ENCODE measurements around the gene TMEM54.

TMEM54 gene

GRCh38 chr1:32888134-32888533, 13.1 kb downstream of the TMEM54 start:
- Histone ChIP-seq H3K4me1 (ENCODE audit: control insufficient read depth, insufficient read depth, low read length) (no peaks in the 10 kb centered on the region), H3K27ac (ENCODE audit: extremely low read depth, low read depth, low read length) (no peak overlapping the region), H3K9me3 (ENCODE audit: control insufficient read depth, insufficient read depth, low read depth, low read length) (no peaks in the 10 kb centered on the region), H3K36me3 (ENCODE audit: control insufficient read depth in 2 of 2, insufficient read depth in 1 of 2, low read length in 2 of 2) (no peaks in the 10 kb centered on the region), H3K4me3 (ENCODE audit: low read depth, low read length) (no peak overlapping the region)
- CTCF ChIA-PET: interaction anchor here (0.7 to 1.7 kb wide), 3 partner anchors 11 to 31 kb away, joined by 3 to 4 read pairs (median 3); no protein-coding TSS in a partner anchor
- POLR2A ChIA-PET: no interaction called here
- TF ChIP-seq ZNF664 (tag by site-specific recombination; IDR thresholded peaks at IDR 0.05) (peak; percentile 83), ZNF302 (tag by site-specific recombination; IDR thresholded peaks at IDR 0.05; ENCODE audit: low read depth) (no peak)

GRCh38 chr1:32887623-32888022, 13.6 kb downstream of the TMEM54 start:
- ChIA-PET CTCF (interaction anchor here (0.7 to 1.7 kb wide), 4 partner anchors 21 to 212 kb away, joined by 3 read pairs; no protein-coding TSS in a partner anchor), POLR2A (no interaction called here)
- no peaks in the 10 kb centered on the region for H3K36me3 ChIP-seq (ENCODE audit: control insufficient read depth in 2 of 2, insufficient read depth in 1 of 2, low read length in 2 of 2)
- H3K27ac ChIP-seq (ENCODE audit: extremely low read depth, low read depth, low read length): no peak overlapping the region
- TF ChIP-seq ZNF292 (tag by site-specific recombination; IDR thresholded peaks at IDR 0.05; ENCODE audit: borderline replicate concordance, low read depth): no peak
- no peak for TF ChIP-seq ZNF785 (tag by site-specific recombination; IDR thresholded peaks at IDR 0.05)
- no peak for TF ChIP-seq PRDM4 (tag by site-specific recombination; IDR thresholded peaks at IDR 0.05)
- TF ChIP-seq ZNF529 (tag by site-specific recombination; IDR thresholded peaks at IDR 0.05; ENCODE audit: insufficient replicate concordance): no peak
- TF ChIP-seq EGR2 (tag by site-specific recombination; IDR thresholded peaks at IDR 0.05; ENCODE audit: low read depth): peak; percentile 61
- no peak for TF ChIP-seq ZBTB21 (tag by site-specific recombination; IDR thresholded peaks at IDR 0.05)
- TF ChIP-seq ZNF610 (tag by site-specific recombination; IDR thresholded peaks at IDR 0.05; ENCODE audit: borderline replicate concordance): no peak
- TF ChIP-seq PRDM1 (tag by site-specific recombination; IDR thresholded peaks at IDR 0.05): no peak
- TF ChIP-seq ZNF830 (tag by site-specific recombination; IDR thresholded peaks at IDR 0.05; ENCODE audit: low read depth): no peak
- peak; percentile 73 for TF ChIP-seq ZFHX2 (tag by site-specific recombination; conservative IDR thresholded peaks at IDR 0.05)
- H3K4me3 ChIP-seq (ENCODE audit: low read depth, low read length): no peak overlapping the region
- H3K9me3 ChIP-seq (ENCODE audit: control insufficient read depth, insufficient read depth, low read depth, low read length): no peaks in the 10 kb centered on the region
- no peaks in the 10 kb centered on the region for H3K4me1 ChIP-seq (ENCODE audit: control insufficient read depth, insufficient read depth, low read length)

GRCh38 chr1:32886828-32887414, 14.3 kb downstream of the TMEM54 start:
- Histone ChIP-seq H3K27ac (ENCODE audit: extremely low read depth, low read depth, low read length) (no peak overlapping the region), H3K9me3 (ENCODE audit: control insufficient read depth, insufficient read depth, low read depth, low read length) (no peaks in the 10 kb centered on the region), H3K4me3 (ENCODE audit: low read depth, low read length) (no peak overlapping the region), H3K36me3 (ENCODE audit: control insufficient read depth in 2 of 2, insufficient read depth in 1 of 2, low read length in 2 of 2) (no peaks in the 10 kb centered on the region), H3K4me1 (ENCODE audit: control insufficient read depth, insufficient read depth, low read length) (no peaks in the 10 kb centered on the region)
- ChIA-PET POLR2A (interaction anchor here (1.0 kb wide), 1 partner anchor 10 kb away, joined by 3 read pairs; no protein-coding TSS in a partner anchor), CTCF (interaction anchor here (0.6 to 3.3 kb wide), 19 partner anchors 8 to 1280 kb away, joined by 3 to 22 read pairs (median 3); no protein-coding TSS in a partner anchor)
- TF ChIP-seq ZBTB48 (tag by site-specific recombination; IDR thresholded peaks at IDR 0.05) (0 out of 2 replicates have a peak, but pooled peaks have one; percentile 2), ZNF529 (tag by site-specific recombination; IDR thresholded peaks at IDR 0.05; ENCODE audit: insufficient replicate concordance) (no peak), ZSCAN30 (tag by site-specific recombination; IDR thresholded peaks at IDR 0.05) (no peak), ZNF560 (tag by site-specific recombination; IDR thresholded peaks at IDR 0.05; ENCODE audit: borderline replicate concordance) (no peak), ZNF473 (tag by site-specific recombination; IDR thresholded peaks at IDR 0.05) (no peak), ZNF362 (tag by site-specific recombination; IDR thresholded peaks at IDR 0.05) (no peak), ZBTB26 (tag by site-specific recombination; optimal IDR thresholded peaks at IDR 0.05) (peak; percentile 17), ZNF394 (tag by site-specific recombination; IDR thresholded peaks at IDR 0.05; ENCODE audit: borderline replicate concordance) (0 out of 2 replicates have a peak, but pooled peaks have one; percentile 5), GLIS2 (tag by site-specific recombination; IDR thresholded peaks at IDR 0.05) (peak; percentile 15), ZNF114 (tag by site-specific recombination; IDR thresholded peaks at IDR 0.05) (no peak), ZNF555 (tag by site-specific recombination; conservative IDR thresholded peaks at IDR 0.05) (no peak), ZNF658 (tag by site-specific recombination; IDR thresholded peaks at IDR 0.05) (no peak), ZBTB21 (tag by site-specific recombination; IDR thresholded peaks at IDR 0.05) (no peak), ZNF416 (tag by site-specific recombination; IDR thresholded peaks at IDR 0.05) (no peak), ZIC2 (tag by site-specific recombination; IDR thresholded peaks at IDR 0.05) (0 out of 2 replicates have a peak, but pooled peaks have one; percentile 3), ZNF561 (tag by site-specific recombination; IDR thresholded peaks at IDR 0.05; ENCODE audit: borderline replicate concordance) (0 out of 2 replicates have a peak, but pooled peaks have one; percentile 2)

Data from HEK293 (cell line).